NK-92 (cell line): ENCODE results near the gene MTMR1.

Source experiments
- DNase-seq: peaks from one replicate; lab custom pipeline; 2025; ENCODE audit not compliant: unreplicated experiment; lab: John Stamatoyannopoulos, UW

Gene MTMR1

GRCh38 chrX:150696331-150696730 is 3.1 kb downstream of the MTMR1 start:
- no peak for DNase-seq

GRCh38 chrX:150696866-150697265 is 3.7 kb downstream of the MTMR1 start:
- no peak for DNase-seq

- no peak for DNase-seq
These were observed 4.4 kb downstream of the MTMR1 start for GRCh38 chrX:150697641-150698040.

- DNase-seq, result no peak
These were observed 5.8 kb downstream of the MTMR1 start for GRCh38 chrX:150698981-150699380.

DNA sequence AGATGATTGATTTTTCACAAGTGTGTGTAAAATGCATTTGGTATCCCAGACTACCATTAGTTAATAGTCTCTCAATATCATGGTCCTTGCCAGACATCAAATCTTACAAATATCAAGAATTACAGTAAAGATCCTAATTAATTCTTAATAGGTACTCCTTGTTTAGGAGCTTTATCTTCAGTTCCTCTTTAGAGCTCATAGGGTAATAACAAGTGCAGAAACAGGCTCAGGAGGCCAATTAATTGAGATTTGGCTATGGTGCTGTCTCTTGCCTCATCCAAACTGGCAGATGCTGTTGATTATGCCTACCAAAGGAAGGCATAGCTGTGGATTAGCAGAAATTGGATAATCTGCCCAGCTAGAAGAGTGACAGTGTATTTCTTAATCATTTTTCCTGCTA is 6.9 kb downstream of the MTMR1 start:
- no peak for DNase-seq

DNA sequence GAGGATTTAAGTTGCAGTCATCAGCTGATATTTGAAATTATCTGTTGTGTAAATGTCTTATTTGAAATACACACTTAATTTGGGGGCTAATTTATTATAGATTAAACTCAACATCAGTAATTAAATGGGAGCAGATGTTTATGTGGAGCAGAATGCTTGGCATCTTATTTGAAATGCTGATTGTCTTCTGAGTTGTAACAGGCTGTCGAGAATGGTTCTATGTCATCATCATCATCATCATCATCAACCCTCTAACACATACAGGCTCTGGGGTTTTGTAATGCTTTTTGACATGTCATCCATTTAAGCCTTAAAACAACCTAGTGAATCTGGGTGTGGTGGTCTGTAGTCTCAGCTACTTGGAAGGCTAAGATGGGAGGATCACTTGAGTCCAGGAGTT is 8.2 kb downstream of the MTMR1 start:
- DNase-seq, result no peak

- no peak for DNase-seq
These were observed 9.9 kb downstream of the MTMR1 start for GRCh38 chrX:150702966-150703694.

DNA sequence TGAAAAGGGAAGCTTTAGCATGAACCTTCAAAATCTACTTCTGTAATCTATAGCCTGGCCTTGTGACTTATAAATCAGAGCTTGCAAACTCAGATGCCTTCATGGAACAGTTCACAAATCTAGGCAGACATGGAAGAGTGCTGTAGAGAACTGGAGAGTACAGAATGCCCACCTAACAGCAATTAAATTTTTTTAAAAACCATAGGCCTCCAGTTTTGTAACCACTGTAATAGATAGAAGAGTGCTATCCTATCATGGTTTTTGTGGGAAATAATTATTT is 10.4 kb downstream of the MTMR1 start:
- DNase-seq, result no peak

DNA sequence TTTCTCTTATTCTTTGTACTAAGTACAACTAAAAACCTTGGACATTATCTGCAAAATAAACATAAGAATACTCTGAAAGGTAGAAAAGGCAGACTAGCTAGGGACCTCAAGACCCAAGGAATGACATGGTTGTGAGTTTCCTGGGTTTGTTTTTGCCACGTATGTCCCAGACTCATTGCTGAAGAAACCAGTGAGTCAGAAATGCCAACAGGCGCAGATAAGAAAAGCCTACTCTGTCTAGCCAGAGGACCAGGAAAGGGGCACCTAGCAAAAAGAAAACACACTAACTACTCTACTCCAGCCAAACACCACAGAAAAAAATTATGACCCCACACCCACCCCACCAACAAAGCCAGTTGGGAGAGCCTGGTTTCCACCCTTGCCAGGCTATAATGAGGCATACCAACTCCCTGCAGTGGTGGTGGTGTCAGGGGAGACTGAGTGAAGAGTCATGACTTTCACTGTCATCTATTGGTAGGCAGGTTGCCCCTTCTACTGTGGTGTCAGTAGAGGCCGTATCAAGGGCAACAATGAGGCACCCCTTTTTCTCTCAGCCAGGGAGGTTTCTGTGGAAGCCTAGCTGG is 10.9 kb downstream of the MTMR1 start:
- DNase-seq, result no peak

- DNase-seq, result no peak
These were observed 19.4 kb downstream of the MTMR1 start for GRCh38 chrX:150712619-150713018.

- DNase-seq, result no peak
These were observed 22.0 kb downstream of the MTMR1 start for GRCh38 chrX:150715184-150715583.

- no peak for DNase-seq
These were observed 26.4 kb downstream of the MTMR1 start for GRCh38 chrX:150719621-150720020.

DNA sequence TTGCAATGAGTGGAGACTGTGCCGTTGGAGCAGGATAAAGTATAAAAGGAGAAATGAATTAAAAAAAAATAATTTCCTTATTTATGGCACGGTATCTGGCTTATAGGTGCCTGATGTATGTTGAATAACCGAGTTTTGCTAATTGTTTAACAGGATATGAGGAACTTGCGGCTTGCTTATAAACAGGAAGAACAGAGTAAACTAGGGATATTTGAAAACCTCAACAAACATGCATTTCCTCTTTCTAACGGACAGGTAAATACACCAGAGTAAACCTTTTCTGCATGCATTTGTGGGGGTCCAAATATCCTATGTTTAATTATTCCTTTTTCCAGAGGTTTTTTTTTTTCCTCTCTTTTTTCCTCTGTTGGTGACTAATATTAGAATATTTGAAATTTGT is 36.8 kb downstream of the MTMR1 start:
- DNase-seq, result no peak

DNA sequence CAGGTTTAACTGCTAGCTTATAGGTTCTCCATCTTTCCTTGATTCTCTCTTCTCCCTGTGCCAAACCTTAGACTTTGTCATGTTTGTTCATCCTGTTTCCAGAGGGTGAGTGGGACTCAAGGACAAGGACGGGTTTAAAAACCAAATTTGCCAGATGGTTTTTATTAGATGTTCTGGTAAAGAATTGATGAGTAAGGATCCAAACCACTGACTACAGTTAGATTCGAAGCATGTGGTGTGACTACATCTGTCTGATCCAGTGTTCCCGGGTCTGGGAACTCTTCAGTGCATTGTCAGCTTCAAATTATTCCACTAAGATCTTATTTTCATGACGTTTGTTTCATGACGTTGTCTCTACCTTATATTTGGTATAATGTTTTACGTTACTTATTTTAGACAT is 37.5 kb downstream of the MTMR1 start:
- no peak for DNase-seq

DNA sequence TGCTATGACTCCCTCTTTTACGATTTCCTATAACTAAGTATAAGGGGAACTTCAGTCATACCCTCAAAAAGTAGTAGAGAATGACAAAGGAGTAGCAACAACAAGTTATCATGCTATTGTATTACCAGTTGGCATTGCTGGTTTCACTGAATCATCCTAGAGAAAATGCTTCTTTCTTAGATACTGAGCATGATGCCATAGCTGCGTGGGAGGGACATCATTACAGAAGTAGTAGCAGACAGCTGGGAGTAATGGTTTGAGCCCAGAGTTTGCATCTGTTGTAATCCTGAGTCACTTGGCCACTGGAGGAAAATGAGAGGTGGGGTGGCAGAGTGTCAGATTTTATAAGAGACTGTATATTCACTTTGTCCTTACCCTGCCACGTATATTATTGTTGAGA is 38.6 kb downstream of the MTMR1 start:
- DNase-seq, result no peak

DNA sequence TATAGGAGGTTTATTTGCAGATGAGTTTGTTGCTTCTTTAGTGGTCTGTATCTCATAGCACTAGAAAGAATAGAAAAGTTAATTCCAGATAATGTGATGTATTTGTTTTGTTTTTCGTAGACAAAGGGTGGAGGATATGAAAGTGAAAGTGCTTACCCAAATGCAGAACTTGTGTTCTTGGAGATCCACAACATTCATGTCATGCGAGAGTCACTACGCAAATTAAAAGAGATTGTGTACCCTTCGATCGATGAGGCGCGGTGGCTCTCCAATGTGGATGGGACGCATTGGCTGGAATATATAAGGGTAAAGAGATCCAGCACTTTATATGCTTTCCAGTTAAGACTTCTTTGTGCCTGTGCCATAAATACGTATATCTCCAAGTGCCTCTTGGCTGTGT is 43.3 kb downstream of the MTMR1 start:
- no peak for DNase-seq

- no peak for DNase-seq
These were observed 58.9 kb downstream of the MTMR1 start for GRCh38 chrX:150752124-150752523.

- no peak for DNase-seq
These were observed 60.2 kb downstream of the MTMR1 start for GRCh38 chrX:150753357-150753756.

DNA sequence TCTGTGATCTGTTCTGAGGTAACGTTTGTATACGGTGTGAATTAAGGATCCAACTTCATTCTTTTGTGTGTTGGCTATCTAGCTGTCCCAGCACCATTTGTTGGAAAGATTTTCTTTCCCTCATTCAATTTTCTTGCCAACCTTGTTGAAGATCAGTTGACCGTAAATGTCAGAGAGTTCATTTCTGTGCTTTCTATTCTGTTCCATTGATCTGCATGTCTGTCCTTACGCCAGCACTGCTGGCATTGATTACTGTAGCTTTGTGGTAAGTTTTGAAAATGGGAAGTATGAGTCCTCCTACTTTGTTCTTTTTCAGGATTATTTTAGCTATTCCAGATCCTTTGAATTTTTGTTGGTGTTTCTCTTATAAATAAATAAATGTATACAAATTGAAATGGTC is 60.8 kb downstream of the MTMR1 start:
- no peak for DNase-seq

GRCh38 chrX:150757371-150757770 is 64.2 kb downstream of the MTMR1 start:
- no peak for DNase-seq

DNA sequence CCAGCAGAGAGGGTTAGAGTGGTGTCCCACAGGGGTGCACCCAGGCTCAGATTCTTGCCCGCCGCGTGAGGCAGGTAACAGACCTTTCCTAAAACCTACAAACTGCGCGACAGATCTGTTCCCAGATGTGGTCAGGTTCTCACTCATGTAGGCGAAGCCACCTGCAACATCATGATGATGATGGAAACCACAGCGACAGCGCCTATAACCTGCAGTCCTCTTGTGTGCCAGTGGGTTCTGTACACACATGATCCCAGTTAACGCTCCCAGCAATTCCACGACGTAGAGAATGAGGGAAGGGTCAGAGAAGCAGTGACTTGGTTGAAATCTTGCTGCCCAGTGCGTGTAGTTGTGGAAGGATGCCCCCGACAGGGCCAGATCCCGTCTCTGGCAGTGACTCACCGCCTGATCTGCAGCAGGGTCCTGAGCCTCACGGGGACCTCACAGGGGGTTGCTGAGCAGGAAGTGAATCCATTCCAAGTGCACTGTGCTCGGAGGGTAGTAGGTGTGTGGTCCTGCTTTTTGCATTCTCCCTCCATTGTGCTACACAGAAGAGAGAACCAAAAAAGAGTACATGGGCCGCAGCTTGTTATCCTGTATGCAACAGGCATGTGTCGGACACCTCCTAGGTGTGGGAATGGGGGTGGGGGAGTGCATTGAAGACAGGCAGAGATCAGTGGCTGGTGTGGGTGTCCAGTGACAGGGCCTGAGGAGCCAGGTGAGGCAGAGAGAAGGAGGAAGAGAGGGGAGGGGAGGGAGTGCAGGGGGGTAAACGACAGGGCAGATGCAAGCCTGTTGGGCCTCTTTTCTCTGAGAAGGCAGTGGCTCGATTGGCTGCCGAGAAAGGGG is 66.6 kb downstream of the MTMR1 start:
- no peak for DNase-seq

DNA sequence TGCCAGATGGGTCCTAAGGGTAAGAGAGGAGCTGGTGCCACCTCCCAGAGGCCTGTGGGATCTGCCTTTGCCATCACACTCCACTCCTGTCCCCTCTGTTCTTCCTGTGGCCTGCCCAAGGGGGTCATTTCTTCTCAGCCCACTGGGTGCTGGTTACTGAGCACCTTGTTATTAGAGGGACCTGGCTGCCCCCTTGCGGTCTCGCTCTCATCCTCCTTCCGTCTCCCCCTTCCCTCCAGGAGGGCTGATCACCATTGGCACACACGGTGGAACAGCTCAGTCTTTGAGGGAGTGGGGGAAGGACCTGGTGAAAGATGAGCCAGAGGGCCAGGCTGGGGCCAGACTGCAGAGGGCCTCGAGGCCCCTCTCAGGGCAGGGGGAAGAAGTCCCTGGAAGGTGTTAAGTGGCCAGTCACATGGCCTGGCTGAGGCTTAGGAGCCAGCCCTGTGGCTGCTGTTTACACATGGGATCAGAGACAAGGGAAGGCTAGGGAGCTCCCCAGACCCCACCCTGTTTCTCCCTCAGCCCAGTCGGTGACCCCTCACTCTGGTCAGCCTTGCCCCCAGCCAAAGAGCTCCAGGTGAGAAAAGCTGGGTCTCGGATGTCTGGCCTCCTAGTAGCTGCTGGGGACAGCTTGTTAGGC is 68.1 kb downstream of the MTMR1 start:
- no peak for DNase-seq
